Inflammatory macrophage (primary cell): ENCODE data around the gene PEX5L.

Experiments used
- DNase-seq, 2 donors: peaks; one replicate each; pipeline ENCODE4 v3.0.0-alpha.2; 2020 to 2022

PEX5L gene

GRCh38 chr3:179887295-179887943 lies 149.3 kb downstream of the PEX5L start:
- DNase-seq, result no peak

- DNase-seq, result no peak
Observed at GRCh38 chr3:179885950-179886349, 150.8 kb downstream of the PEX5L start.

- no peak for DNase-seq
Observed at GRCh38 chr3:179884136-179884535, 152.6 kb downstream of the PEX5L start.

- no peak for DNase-seq
Observed at GRCh38 chr3:179882292-179882691, 154.4 kb downstream of the PEX5L start.

- DNase-seq, result no peak
Observed at GRCh38 chr3:179881791-179882190, 154.9 kb downstream of the PEX5L start.

GRCh38 chr3:179880868-179881267 lies 155.9 kb downstream of the PEX5L start:
- no peak for DNase-seq

- no peak for DNase-seq
Observed at GRCh38 chr3:179876440-179876839, 160.3 kb downstream of the PEX5L start.

GRCh38 chr3:179872842-179873241 lies 163.9 kb downstream of the PEX5L start:
- DNase-seq, result no peak

GRCh38 chr3:179871782-179872181 lies 165.0 kb downstream of the PEX5L start:
- no peak for DNase-seq

GRCh38 chr3:179868715-179869114 lies 168.0 kb downstream of the PEX5L start:
- no peak for DNase-seq

- DNase-seq, result no peak
Observed at GRCh38 chr3:179867961-179868360, 168.8 kb downstream of the PEX5L start.

GRCh38 chr3:179865861-179866505 lies 170.8 kb downstream of the PEX5L start:
- DNase-seq, result no peak

- no peak for DNase-seq
Observed at GRCh38 chr3:179861953-179862352, 174.8 kb downstream of the PEX5L start.

- no peak for DNase-seq
Observed at GRCh38 chr3:179861292-179861691, 175.4 kb downstream of the PEX5L start.

GRCh38 chr3:179860275-179861107 lies 176.2 kb downstream of the PEX5L start:
- DNase-seq, result no peak

GRCh38 chr3:179853176-179853575 lies 183.6 kb downstream of the PEX5L start:
- peak; percentile 58 to 72 for DNase-seq

GRCh38 chr3:179852142-179852905 lies 184.4 kb downstream of the PEX5L start:
- DNase-seq, result peak; percentile 79 to 90

GRCh38 chr3:179848711-179849110 lies 188.0 kb downstream of the PEX5L start:
- DNase-seq, result peak; percentile 35 to 46

GRCh38 chr3:179842061-179842460 lies 194.7 kb downstream of the PEX5L start:
- DNase-seq, result no peak

- no peak for DNase-seq
Observed at GRCh38 chr3:179840985-179841384, 195.8 kb downstream of the PEX5L start.

- peak in 1 of 2 donors; percentile 9 for DNase-seq
Observed at GRCh38 chr3:179837374-179837773, 199.4 kb downstream of the PEX5L start.

- no peak for DNase-seq
Observed at GRCh38 chr3:179833294-179833693, 203.4 kb downstream of the PEX5L start.

GRCh38 chr3:179832333-179832854 lies 204.3 kb downstream of the PEX5L start:
- DNase-seq, result no peak
